Measurements from ENCODE around the gene LMCD1. TPM values are rescaled to one million over a fixed set of nuclear protein-coding genes. Genes with fewer than 3 reads are reported as not detected.

LMCD1 gene
- polyA plus RNA-seq, 1 experiment, result 39.1 TPM

- Histone ChIP-seq H3K27ac (ENCODE audit: low read depth, low read length) (no peak overlapping the region), H3K27me3 (ENCODE audit: control insufficient read depth, insufficient read depth, low read length) (no peaks in the 10 kb centered on the region), H3K4me3 (ENCODE audit: low read depth, low read length) (no peak overlapping the region), H3K9me3 (ENCODE audit: control insufficient read depth, insufficient read depth, low read length) (no peaks in the 10 kb centered on the region)
- DNase-seq (ENCODE audit: low read depth, low spot score), result no peak
- POLR2A ChIA-PET, result interaction anchor here (0.5 kb wide), 1 partner anchor 72 kb away, joined by 3 read pairs; no protein-coding TSS in a partner anchor
- TF ChIP-seq CTCF (IDR thresholded peaks at IDR 0.05; ENCODE audit: low read depth, low read length), result no peak
- CTCF ChIA-PET, result interaction anchor here (0.6 to 1.0 kb wide), 4 partner anchors 8 to 333 kb away, joined by 3 to 6 read pairs (median 3); no protein-coding TSS in a partner anchor
Observed at GRCh38 chr3:8581806-8582445, 80.3 kb downstream of the LMCD1 start.

- no peaks in the 10 kb centered on the region for H3K9me3 ChIP-seq (ENCODE audit: control insufficient read depth, insufficient read depth, low read length)
- CTCF ChIA-PET, result no interaction called here
- DNase-seq (ENCODE audit: low read depth, low spot score), result no peak
- POLR2A ChIA-PET, result no interaction called here
- H3K27ac ChIP-seq (ENCODE audit: low read depth, low read length), result no peak overlapping the region
- TF ChIP-seq CTCF (IDR thresholded peaks at IDR 0.05; ENCODE audit: low read depth, low read length), result no peak
- H3K27me3 ChIP-seq (ENCODE audit: control insufficient read depth, insufficient read depth, low read length), result no peaks in the 10 kb centered on the region
- H3K4me3 ChIP-seq (ENCODE audit: low read depth, low read length), result no peak overlapping the region
Observed at GRCh38 chr3:8584661-8585060, 83.0 kb downstream of the LMCD1 start.

- POLR2A ChIA-PET, result interaction anchor here (1.3 kb wide), 1 partner anchor 13 kb away, joined by 3 read pairs; no protein-coding TSS in a partner anchor
- no peak for TF ChIP-seq CTCF (IDR thresholded peaks at IDR 0.05; ENCODE audit: low read depth, low read length)
- DNase-seq (ENCODE audit: low read depth, low spot score), result peak; percentile 30
- CTCF ChIA-PET, result interaction anchor here (0.6 kb wide), 1 partner anchor 8 kb away, joined by 3 read pairs; no protein-coding TSS in a partner anchor
- no peak overlapping the region for H3K4me3 ChIP-seq (ENCODE audit: low read depth, low read length)
- H3K27me3 ChIP-seq (ENCODE audit: control insufficient read depth, insufficient read depth, low read length), result no peaks in the 10 kb centered on the region
- H3K9me3 ChIP-seq (ENCODE audit: control insufficient read depth, insufficient read depth, low read length), result no peaks in the 10 kb centered on the region; the same call in 1 of the 2 replicates
- H3K27ac ChIP-seq (ENCODE audit: low read depth, low read length), result no peak overlapping the region
Observed at GRCh38 chr3:8589880-8590556, 88.4 kb downstream of the LMCD1 start.

GRCh38 chr3:8593021-8593827, 91.6 kb downstream of the LMCD1 start:
- POLR2A ChIA-PET, result interaction anchor here (1.9 kb wide), 1 partner anchor 16 kb away, joined by 13 read pairs; no protein-coding TSS in a partner anchor
- Histone ChIP-seq H3K27me3 (ENCODE audit: control insufficient read depth, insufficient read depth, low read length) (no peaks in the 10 kb centered on the region), H3K4me3 (ENCODE audit: low read depth, low read length) (no peak overlapping the region), H3K27ac (ENCODE audit: low read depth, low read length) (no peak overlapping the region), H3K9me3 (ENCODE audit: control insufficient read depth, insufficient read depth, low read length) (no peaks in the 10 kb centered on the region; the same call in 1 of the 2 replicates)
- no peak for DNase-seq (ENCODE audit: low read depth, low spot score)
- CTCF ChIA-PET, result interaction anchor here (0.8 to 1.5 kb wide), 3 partner anchors 17 to 151 kb away, joined by 3 to 5 read pairs (median 3); no protein-coding TSS in a partner anchor
- no peak for TF ChIP-seq CTCF (IDR thresholded peaks at IDR 0.05; ENCODE audit: low read depth, low read length)
